Activated T-cell treated with anti-CD3 and anti-CD28 coated beads for 48 hours (primary cell): ENCODE data around the gene MAPKAPK3.

ENCODE experiments used
- DNase-seq: peaks from one replicate; pipeline ENCODE4 v3.0.0-alpha.2; 2020; ENCODE audit warnings: low read depth

The MAPKAPK3 gene

GRCh38 chr3:50689558-50689957, 72.6 kb downstream of the MAPKAPK3 start:
- DNase-seq: no peak

GRCh38 chr3:50695031-50695430, 78.1 kb downstream of the MAPKAPK3 start:
- no peak for DNase-seq

- DNase-seq: no peak
Observed at GRCh38 chr3:50696276-50696675, 79.3 kb downstream of the MAPKAPK3 start.

- DNase-seq: no peak
Observed at GRCh38 chr3:50698269-50698668, 81.3 kb downstream of the MAPKAPK3 start.
